Pancreas (tissue), 10 donors: Measurements from ENCODE around the gene PLK5. TPM values are rescaled to one million over a fixed set of nuclear protein-coding genes. Genes with fewer than 3 reads are reported as not detected.
"Not testable (repeated sequence)": the region's sequence is repeated elsewhere in the genome, so short reads cannot be mapped to it uniquely, and the experiment has no call there.

ENCODE experiments used
- ATAC-seq, 4 donors: fragments of 200-7000 bp; cut with Tn5 transposase; one replicate each; pipeline versions ENCODE4 v1.8.0 to v1.9.1; 2020; ENCODE audit warnings: mild to moderate bottlenecking in 4 of 4, moderate library complexity in 4 of 4
- DNase-seq, 6 donors: peaks; one replicate each; pipeline ENCODE4 v3.0.0-alpha.2; 2020
- FAIRE-seq: peaks from 2 replicates; lab custom pipeline; 2012; peaks lifted over from hg19 to GRCh38; lab: Jason Lieb, UNC
- H3K27ac ChIP-seq, 4 donors: fragments of 200-600 bp; sonication (generic); 1 replicate in 3 of 4; 2 replicates in 1 of 4; pipeline versions ENCODE4 v1.5.0 to v1.8.0; 2020
- H3K27me3 ChIP-seq, 4 donors: fragments of 200-600 bp; one replicate each; pipeline ENCODE4 v1.8.0; 2021
- H3K36me3 ChIP-seq, 3 donors: fragments of 200-600 bp; sonication (generic) in 1 of 3; one replicate each; pipeline versions ENCODE4 v1.5.0 to v1.8.0; 2020 to 2021
- H3K4me1 ChIP-seq, 3 donors: fragments of 200-600 bp; one replicate each; pipeline ENCODE4 v1.8.0; 2021
- H3K4me3 ChIP-seq, 4 donors: fragments of 200-600 bp; sonication (generic) in 2 of 4; one replicate each; pipeline versions ENCODE4 v1.5.0 to v1.8.0; 2020 to 2021
- H3K9me3 ChIP-seq, 4 donors: fragments of 200-600 bp; one replicate each; pipeline ENCODE4 v1.8.0; 2021
- whole genome bisulfite sequencing, 2 donors: extraction: QIAGEN DNeasy Blood & Tissue Kit; methylation state at CpG; one replicate each; pipeline ENCODE4 v1.1.7; 2013; 5-methylcytosine and 5-hydroxymethylcytosine counted together
- intact Hi-C, 3 donors: fragments of 100-400 bp; cut with DNase I; formaldehyde crosslinking; loops; one replicate each; pipeline versions ENCODE4 v1.11.1 to v1.14.2; 2022
- polyA plus RNA-seq, 2 donors: library from polyadenylated mRNA; stranded (reverse); fragments of 200-250 nt; gene quantifications; one replicate each; pipeline ENCODE4 v1.2.3, GENCODE V29; 2013
- total RNA-seq, 6 donors: library from RNA; stranded (reverse); fragmentation: NEBNext Ultra II Directional in 4 of 6; extraction: Animal tissue kit (Norgen Biotek cat#: 25700) in 4 of 6; gene quantifications; one replicate each; pipeline versions ENCODE4 v1.2.1 to v1.2.4, GENCODE V29; 2021 to 2023
- TF ChIP-seq, protein P1 (sequence below), 4 donors: fragments of 200-600 bp; sonication (generic) in 3 of 4; IDR thresholded peaks; one replicate each; pipeline versions ENCODE4 v1.5.0 to v1.8.0; 2021; ENCODE audit warnings: antibody characterized with exemption in 4 of 4
- donor health status: healthy with polysubstance abuse.
- donor health status: DM: no; HTN: no; CAD: no; lungs with moderate emphysema.
- donor health status: DM: no; HTN: no; CAD: no.
- donor health status: control.
- donor health status: control.
- donor health status: Bipolar disorder and iron deficiency.
- donor health status: DM: yes; HTN: yes; CAD: no.
- donor health status: DM: no; HTN: no; CAD: no.
- donor health status: DM: no; HTN: no; CAD: no.
- donor health status: DM: yes; HTN: yes; CAD: no.

PLK5 gene
- total and polyA plus RNA-seq, 8 donors: 0.11 to 0.23 TPM; not detected in 6

DNA sequence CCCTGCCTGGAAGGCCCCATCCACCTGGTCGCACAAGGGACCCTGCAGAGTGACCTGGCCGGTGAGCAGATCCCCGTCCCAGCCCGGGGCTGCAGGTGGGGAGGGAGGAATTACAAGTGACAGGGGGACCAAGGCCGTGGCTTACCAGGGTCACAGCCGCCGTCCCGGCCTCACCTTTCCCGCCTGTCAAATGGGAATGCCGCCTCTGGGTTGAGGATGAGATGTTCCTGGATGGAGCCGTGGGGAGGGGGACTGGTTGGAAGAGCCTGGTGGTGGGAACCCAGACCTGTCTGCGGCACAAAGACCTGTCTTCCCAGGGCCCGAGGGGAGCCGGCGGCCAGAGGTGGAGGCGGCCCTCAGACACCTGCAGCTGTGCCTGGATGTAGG lies 5.5 kb downstream of the PLK5 start:
- DNase-seq (no peak), ATAC-seq (no peak), FAIRE-seq (no peak)
- WGBS, 2 donors: 48 to 62% methylated on average over 16 of the region's 16 CpGs
- TF ChIP-seq, protein P1, sequence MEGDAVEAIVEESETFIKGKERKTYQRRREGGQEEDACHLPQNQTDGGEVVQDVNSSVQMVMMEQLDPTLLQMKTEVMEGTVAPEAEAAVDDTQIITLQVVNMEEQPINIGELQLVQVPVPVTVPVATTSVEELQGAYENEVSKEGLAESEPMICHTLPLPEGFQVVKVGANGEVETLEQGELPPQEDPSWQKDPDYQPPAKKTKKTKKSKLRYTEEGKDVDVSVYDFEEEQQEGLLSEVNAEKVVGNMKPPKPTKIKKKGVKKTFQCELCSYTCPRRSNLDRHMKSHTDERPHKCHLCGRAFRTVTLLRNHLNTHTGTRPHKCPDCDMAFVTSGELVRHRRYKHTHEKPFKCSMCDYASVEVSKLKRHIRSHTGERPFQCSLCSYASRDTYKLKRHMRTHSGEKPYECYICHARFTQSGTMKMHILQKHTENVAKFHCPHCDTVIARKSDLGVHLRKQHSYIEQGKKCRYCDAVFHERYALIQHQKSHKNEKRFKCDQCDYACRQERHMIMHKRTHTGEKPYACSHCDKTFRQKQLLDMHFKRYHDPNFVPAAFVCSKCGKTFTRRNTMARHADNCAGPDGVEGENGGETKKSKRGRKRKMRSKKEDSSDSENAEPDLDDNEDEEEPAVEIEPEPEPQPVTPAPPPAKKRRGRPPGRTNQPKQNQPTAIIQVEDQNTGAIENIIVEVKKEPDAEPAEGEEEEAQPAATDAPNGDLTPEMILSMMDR (IDR thresholded peaks at IDR 0.05): no peak
- Histone ChIP-seq H3K27ac (no peak overlapping the region), H3K36me3 (no peaks in the 10 kb centered on the region), H3K27me3 (peaks cover 0 to 4% (median 0%) of the 10 kb centered on the region in 4 donors), H3K4me1 (no peaks in the 10 kb centered on the region), H3K4me3 (no peak overlapping the region), H3K9me3 (no peaks in the 10 kb centered on the region)
- intact Hi-C loops: no loop called here

DNA sequence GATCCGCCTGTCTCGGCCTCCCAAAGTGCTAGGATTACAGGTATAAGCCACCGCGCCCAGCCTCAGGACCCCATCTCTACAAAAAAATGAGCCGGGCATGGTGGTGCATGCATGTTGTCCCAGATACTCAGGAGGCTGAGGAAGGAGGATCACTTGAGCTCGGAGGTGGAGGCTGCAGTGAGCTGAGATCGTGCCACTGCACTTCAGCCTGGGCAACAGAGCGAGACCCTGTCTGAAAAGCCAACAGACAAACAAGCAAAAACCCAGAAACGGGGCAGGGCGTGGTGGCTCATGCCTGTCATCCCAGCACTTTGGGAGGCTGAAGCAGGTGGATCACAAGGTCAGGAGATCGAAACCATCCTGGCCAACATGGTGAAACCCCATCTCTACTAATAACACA lies 7.0 kb downstream of the PLK5 start:
- H3K4me1 ChIP-seq, DNase-seq, H3K9me3 ChIP-seq, H3K4me3 ChIP-seq, ATAC-seq, H3K36me3 ChIP-seq, H3K27me3 ChIP-seq, FAIRE-seq, H3K27ac ChIP-seq, intact Hi-C loops: not testable (repeated sequence)
- WGBS, 2 donors: 71 to 79% methylated on average over 11 of the region's 11 CpGs

DNA sequence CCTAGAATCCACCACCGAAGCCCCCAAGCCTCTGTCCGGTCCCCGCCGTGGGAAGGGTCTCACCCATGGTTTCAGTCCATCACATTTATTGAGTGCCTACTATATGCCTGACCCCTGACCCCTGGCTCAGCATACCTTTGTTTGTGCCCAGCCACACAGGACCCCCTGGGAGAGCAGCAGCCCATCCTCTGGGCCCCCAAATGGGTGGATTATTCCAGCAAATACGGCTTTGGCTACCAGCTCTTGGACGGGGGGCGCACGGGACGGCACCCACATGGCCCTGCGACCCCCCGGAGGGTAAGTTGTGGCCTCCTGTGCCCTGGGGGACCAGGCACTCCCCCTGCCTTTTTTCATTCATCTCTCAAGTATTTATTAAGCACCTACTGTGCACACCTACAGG lies 7.7 kb downstream of the PLK5 start:
- TF ChIP-seq, protein P1 (IDR thresholded peaks at IDR 0.05): no peak
- WGBS, 2 donors: 68 to 87% methylated on average over 11 of the region's 11 CpGs
- Histone ChIP-seq H3K4me3 (no peak overlapping the region), H3K27ac (no peak overlapping the region), H3K9me3 (no peaks in the 10 kb centered on the region), H3K36me3 (no peaks in the 10 kb centered on the region), H3K27me3 (no peaks in the 10 kb centered on the region), H3K4me1 (no peaks in the 10 kb centered on the region)
- intact Hi-C loops: no loop called here
- ATAC-seq (no peak), FAIRE-seq (no peak), DNase-seq (no peak)

DNA sequence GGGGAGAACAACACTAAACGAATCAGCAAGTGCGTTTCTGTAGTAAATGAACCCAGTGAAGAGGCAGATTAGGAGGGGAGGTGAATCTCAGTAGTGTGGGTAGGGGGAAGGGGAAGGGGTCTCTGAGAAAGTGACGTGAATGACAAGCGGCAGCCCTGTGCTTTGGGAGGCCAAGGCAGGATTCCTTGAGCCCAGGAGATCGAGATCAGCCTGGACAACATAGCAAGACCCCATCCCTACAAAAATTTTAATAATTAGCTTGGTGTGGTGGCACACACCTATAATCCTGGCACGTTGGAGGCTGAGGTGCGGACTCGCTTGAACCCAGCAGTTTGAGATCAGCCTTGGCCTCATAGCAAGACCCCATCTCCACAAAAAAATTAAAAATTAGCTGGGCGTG lies 8.1 kb downstream of the PLK5 start:
- ATAC-seq: no peak
- TF ChIP-seq, protein P1 (IDR thresholded peaks at IDR 0.05): no peak
- no peak overlapping the region for H3K27ac ChIP-seq
- intact Hi-C loops: no loop called here
- no peaks in the 10 kb centered on the region for H3K27me3 ChIP-seq
- H3K4me1 ChIP-seq: no peaks in the 10 kb centered on the region
- DNase-seq: no peak
- WGBS, 2 donors: 67 to 80% methylated on average over 9 of the region's 9 CpGs
- H3K9me3 ChIP-seq: no peaks in the 10 kb centered on the region
- no peaks in the 10 kb centered on the region for H3K36me3 ChIP-seq
- no peak overlapping the region for H3K4me3 ChIP-seq
- FAIRE-seq: no peak

DNA sequence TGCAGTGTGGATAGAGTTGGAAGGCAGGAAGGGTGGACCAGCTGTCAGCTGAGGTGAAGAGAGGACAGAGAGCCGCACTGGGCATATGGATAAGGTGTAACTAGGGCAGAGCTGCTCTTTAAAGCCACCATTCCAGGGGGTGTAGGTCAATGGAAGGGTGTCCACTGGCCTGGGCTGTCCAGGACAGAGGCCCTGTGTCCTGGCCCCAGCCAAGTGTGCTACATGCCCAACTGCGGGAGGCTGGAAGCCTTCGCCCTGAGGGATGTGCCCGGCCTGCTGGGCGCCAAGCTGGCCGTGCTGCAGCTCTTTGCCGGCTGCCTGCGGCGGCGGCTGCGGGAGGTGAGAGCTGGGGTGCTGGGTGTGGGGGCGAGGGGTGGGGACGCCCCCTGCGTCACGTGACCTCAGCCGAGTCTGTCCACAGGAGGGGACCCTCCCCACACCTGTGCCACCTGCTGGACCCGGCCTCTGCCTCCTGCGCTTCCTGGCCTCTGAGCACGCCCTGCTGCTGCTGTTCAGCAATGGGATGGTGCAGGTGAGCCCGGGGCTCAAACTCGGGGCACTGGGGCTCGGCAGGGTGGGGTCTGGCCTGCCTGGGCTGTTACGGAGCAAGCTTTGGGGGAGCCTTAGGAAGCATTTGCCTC lies 9.8 kb downstream of the PLK5 start:
- Histone ChIP-seq H3K4me1 (no peaks in the 10 kb centered on the region), H3K27ac (no peak overlapping the region), H3K27me3 (no peaks in the 10 kb centered on the region), H3K4me3 (no peak overlapping the region), H3K36me3 (no peaks in the 10 kb centered on the region), H3K9me3 (no peaks in the 10 kb centered on the region)
- TF ChIP-seq, protein P1 (IDR thresholded peaks at IDR 0.05): no peak
- DNase-seq: no peak
- intact Hi-C loops: no loop called here
- no peak for FAIRE-seq
- 54 to 57% methylated on average over 21 to 23 of the region's 23 CpGs for WGBS, 2 donors
- no peak for ATAC-seq
